Caco-2 (cell line): ENCODE data around the gene BSCL2. TPM values are rescaled to one million over a fixed set of nuclear protein-coding genes. Genes with fewer than 3 reads are reported as not detected.

Experiments used
- BruUV-seq: library from RNA; stranded (reverse); fragments of 400-500 nt; replicated peaks from 2 replicates; lab custom pipeline; 2021; lab: Mats Ljungman, UMichigan
- CTCF ChIA-PET: fragments of 300-600 bp; sonication (Branson Sonifier 250); formaldehyde crosslinking; loops from one replicate; lab custom pipeline; 2022; ENCODE audit warnings: antibody characterized with exemption; lab: Charles Lee
- POLR2A ChIA-PET: fragments of 300-600 bp; sonication (Branson Sonifier 250); formaldehyde crosslinking; loops from one replicate; lab custom pipeline; 2022; ENCODE audit warnings: antibody characterized with exemption; lab: Charles Lee
- DNase-seq, 2 experiments: peaks; one replicate each; pipeline versions ENCODE4 v3.0.0 to v3.0.0-alpha.2; 2020 to 2022
- H3K27me3 ChIP-seq: replicated peaks from 2 replicates; pipeline ENCODE4 v1.6.0; 2011; ENCODE audit warnings: low read length; ENCODE audit not compliant: control insufficient read depth, insufficient read depth
- H3K36me3 ChIP-seq: 2 replicates; pipeline ENCODE4 v1.5.1; 2011; ENCODE audit warnings: low read length; ENCODE audit not compliant: control insufficient read depth, insufficient read depth
- H3K4me1 ChIP-seq: fragments of 250-450 bp; sonication (Bioruptor Pico); 2 replicates; pipeline ENCODE4 v1.5.1; 2020; ENCODE audit warnings: mild to moderate bottlenecking
- H3K4me3 ChIP-seq: 2 replicates; pipeline ENCODE4 v1.5.1; 2011; ENCODE audit warnings: low read depth, mild to moderate bottlenecking, control low read depth, low read length
- H3K9me3 ChIP-seq: fragments of 250-450 bp; sonication (Bioruptor Pico); 2 replicates; pipeline ENCODE4 v1.5.1; 2020; ENCODE audit warnings: mild to moderate bottlenecking, moderate library complexity
- H3K27ac Mint-ChIP-seq: one replicate; pipeline ENCODE4 v1.8.0; 2022; ENCODE audit warnings: mixed read lengths; ENCODE audit not compliant: unreplicated experiment
- H3K27me3 Mint-ChIP-seq: one replicate; pipeline ENCODE4 v1.8.0; 2022; ENCODE audit warnings: mixed read lengths; ENCODE audit not compliant: insufficient read depth, unreplicated experiment
- H3K36me3 Mint-ChIP-seq: one replicate; pipeline ENCODE4 v1.8.0; 2022; ENCODE audit warnings: mild to moderate bottlenecking, mixed read lengths; ENCODE audit not compliant: insufficient read depth, unreplicated experiment
- H3K4me1 Mint-ChIP-seq: one replicate; pipeline ENCODE4 v1.8.0; 2022; ENCODE audit warnings: low read depth, mixed read lengths; ENCODE audit not compliant: unreplicated experiment
- H3K4me3 Mint-ChIP-seq: one replicate; pipeline ENCODE4 v1.8.0; 2022; ENCODE audit warnings: mild to moderate bottlenecking, moderate library complexity, mixed read lengths; ENCODE audit not compliant: unreplicated experiment
- H3K9me3 Mint-ChIP-seq: one replicate; pipeline ENCODE4 v1.8.0; 2022; ENCODE audit warnings: mixed read lengths; ENCODE audit not compliant: unreplicated experiment
- CTCF ChIP-seq, 2 experiments: fragments of 200-600 bp in 1 of 2; IDR thresholded peaks; 1 replicate in 1 of 2; 2 replicates in 1 of 2; pipeline versions ENCODE4 v1.5.1 to v1.8.0; 2011 to 2022; ENCODE audit warnings: antibody characterized with exemption in 1 of 2, control low read depth in 1 of 2, inconsistent platforms in 1 of 2, low read depth in 1 of 2, low read length in 1 of 2, mild to moderate bottlenecking in 1 of 2, moderate library complexity in 1 of 2; ENCODE audit not compliant: insufficient read depth in 1 of 2, severe bottlenecking in 1 of 2, unreplicated experiment in 1 of 2
- intact Hi-C: fragments of 100-400 bp; cut with micrococcal nuclease; formaldehyde crosslinking; loops from one replicate; pipeline ENCODE4 v1.10.0; 2022; ENCODE audit not compliant: unreplicated experiment
- total RNA-seq: library from RNA; stranded (reverse); gene quantifications from 2 replicates; pipeline ENCODE4 v1.2.3, GENCODE V29; 2022

The BSCL2 gene
- total RNA-seq, 1 experiment from 2014 or later = 39.2 TPM

- intact Hi-C loops = loop anchor here (10.0 kb wide), 1 partner anchor 284 kb away; no protein-coding TSS in a partner anchor
- Mint-ChIP-seq H3K27ac (peak overlapping the region; percentile 91), H3K27me3 (no peaks in the 10 kb centered on the region), H3K36me3 (peaks cover 32% of the 10 kb centered on the region), H3K4me1 (peaks cover 15% of the 10 kb centered on the region), H3K9me3 (no peaks in the 10 kb centered on the region), H3K4me3 (peak overlapping the region; percentile 81)
- H3K9me3 ChIP-seq = no peaks in the 10 kb centered on the region
- CTCF ChIA-PET = no interaction called here
- H3K4me1 ChIP-seq = no peaks in the 10 kb centered on the region; the same call in 1 of the 2 replicates
- BruUV-seq = no TSS peak
- POLR2A ChIA-PET = no interaction called here
- no peaks in the 10 kb centered on the region for H3K36me3 ChIP-seq
- TF ChIP-seq CTCF (IDR thresholded peaks at IDR 0.05; ENCODE audit: insufficient read depth in 1 of 2, low read depth in 1 of 2, low read length in 1 of 2, severe bottlenecking in 1 of 2, unreplicated experiment in 1 of 2) = no peak
- no peak for DNase-seq
- H3K4me3 ChIP-seq = peak overlapping the region; percentile 95
- H3K27me3 ChIP-seq = no peaks in the 10 kb centered on the region
Observed at GRCh38 chr11:62678433-62678769, 28.8 kb downstream of the BSCL2 start.

- H3K36me3 Mint-ChIP-seq = peaks cover 39% of the 10 kb centered on the region
- no peaks in the 10 kb centered on the region for H3K27me3 Mint-ChIP-seq
- no peaks in the 10 kb centered on the region for H3K9me3 Mint-ChIP-seq
- peak overlapping the region; percentile 91 for H3K27ac Mint-ChIP-seq
- Histone ChIP-seq H3K4me1 (peaks cover 6% of the 10 kb centered on the region), H3K36me3 (no peaks in the 10 kb centered on the region; the same call in 1 of the 2 replicates), H3K4me3 (no peak overlapping the region), H3K27me3 (no peaks in the 10 kb centered on the region), H3K9me3 (no peaks in the 10 kb centered on the region)
- POLR2A ChIA-PET = no interaction called here
- BruUV-seq = no TSS peak
- no peak for DNase-seq
- no peak for TF ChIP-seq CTCF (IDR thresholded peaks at IDR 0.05; ENCODE audit: insufficient read depth in 1 of 2, low read depth in 1 of 2, low read length in 1 of 2, severe bottlenecking in 1 of 2, unreplicated experiment in 1 of 2)
- CTCF ChIA-PET = interaction anchor here (0.6 to 1.9 kb wide), 2 partner anchors 109 to 290 kb away, joined by 3 to 7 read pairs; no protein-coding TSS in a partner anchor
- peaks cover 15% of the 10 kb centered on the region for H3K4me1 Mint-ChIP-seq
- intact Hi-C loops = loop anchor here (10.0 kb wide), 1 partner anchor 283 kb away; no protein-coding TSS in a partner anchor
- peak overlapping the region; percentile 81 for H3K4me3 Mint-ChIP-seq
Observed at GRCh38 chr11:62677714-62678113, 29.5 kb downstream of the BSCL2 start.

GRCh38 chr11:62677156-62677555, 30.1 kb downstream of the BSCL2 start:
- no peaks in the 10 kb centered on the region for H3K27me3 ChIP-seq
- H3K9me3 Mint-ChIP-seq = no peaks in the 10 kb centered on the region
- no peak overlapping the region for H3K4me3 ChIP-seq
- DNase-seq = no peak
- no peak for TF ChIP-seq CTCF (IDR thresholded peaks at IDR 0.05; ENCODE audit: insufficient read depth in 1 of 2, low read depth in 1 of 2, low read length in 1 of 2, severe bottlenecking in 1 of 2, unreplicated experiment in 1 of 2)
- H3K4me3 Mint-ChIP-seq = peak overlapping the region; percentile 81
- no peak overlapping the region for H3K27ac Mint-ChIP-seq
- H3K9me3 ChIP-seq = no peaks in the 10 kb centered on the region
- peaks cover 15% of the 10 kb centered on the region for H3K4me1 Mint-ChIP-seq
- peaks cover 9% of the 10 kb centered on the region for H3K4me1 ChIP-seq
- no peaks in the 10 kb centered on the region for H3K27me3 Mint-ChIP-seq
- ChIA-PET CTCF (interaction anchor here (0.6 to 1.9 kb wide), 2 partner anchors 109 to 289 kb away, joined by 3 to 7 read pairs; no protein-coding TSS in a partner anchor), POLR2A (interaction anchor here (0.5 to 1.0 kb wide), 2 partner anchors 12 to 51 kb away, joined by 10 to 11 read pairs; partner anchors contain the start of genes C11orf98, CSKMT and TTC9C)
- BruUV-seq = no TSS peak
- peaks cover 44% of the 10 kb centered on the region for H3K36me3 Mint-ChIP-seq
- no peaks in the 10 kb centered on the region; the same call in 1 of the 2 replicates for H3K36me3 ChIP-seq
- intact Hi-C loops = loop anchor here (10.0 kb wide), 1 partner anchor 282 kb away; no protein-coding TSS in a partner anchor
